Stimulated activated CD8-positive, alpha-beta memory T cell treated with anti-CD3 and anti-CD28 coated beads, Interleukin-4, amount 100 ng/mL, for 1 hour (primary cell): ENCODE results near the gene POLDIP2.
"Not testable (repeated sequence)": the region's sequence is repeated elsewhere in the genome, so short reads cannot be mapped to it uniquely, and the experiment has no call there.

Experiments
- DNase-seq, 2 donors: peaks; one replicate each; pipeline ENCODE4 v3.0.0-alpha.2; 2020; ENCODE audit warnings: low read depth in 2 of 2, low spot score in 1 of 2

POLDIP2 gene

DNA sequence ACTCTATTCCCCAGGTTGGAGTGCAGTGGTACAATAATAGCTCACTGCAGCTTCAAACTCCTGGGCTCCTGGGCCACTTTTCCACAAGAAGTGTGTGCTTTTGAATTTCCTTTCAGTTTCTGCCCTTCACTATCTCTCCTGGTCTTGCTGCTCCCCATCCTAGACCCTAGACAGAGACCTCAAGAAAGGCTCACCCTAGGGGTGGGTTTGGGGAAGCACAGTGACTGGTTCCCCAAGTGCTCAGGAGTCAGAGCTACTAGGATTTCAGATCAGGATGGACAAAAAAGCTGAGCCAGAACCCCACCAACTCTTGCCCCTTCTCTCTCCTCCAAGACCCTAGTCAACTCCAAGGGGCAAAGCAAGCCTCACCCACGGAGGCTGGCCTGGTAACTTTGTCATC lies 9.3 kb upstream of the POLDIP2 start:
- no peak for DNase-seq

DNA sequence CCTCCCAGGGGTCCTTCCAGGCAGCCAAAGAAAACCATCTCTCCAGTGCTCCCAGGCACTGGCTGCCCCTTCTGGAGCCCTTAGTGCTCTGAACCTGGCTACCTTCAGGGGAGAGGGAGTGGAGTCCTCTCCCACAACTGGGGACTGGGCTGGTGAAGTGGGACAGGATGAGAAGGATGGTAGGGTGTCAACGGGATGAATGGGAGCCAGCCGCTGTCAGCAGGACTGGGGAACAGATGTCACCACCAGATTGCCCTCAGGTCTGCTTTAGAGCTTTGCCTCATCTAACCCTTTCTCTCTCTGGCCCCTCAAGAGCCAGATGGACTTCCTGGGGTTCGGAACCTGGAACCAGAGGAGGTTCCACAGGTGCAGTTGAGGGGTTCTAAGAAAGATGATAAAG lies 8.2 kb upstream of the POLDIP2 start:
- no peak for DNase-seq

DNA sequence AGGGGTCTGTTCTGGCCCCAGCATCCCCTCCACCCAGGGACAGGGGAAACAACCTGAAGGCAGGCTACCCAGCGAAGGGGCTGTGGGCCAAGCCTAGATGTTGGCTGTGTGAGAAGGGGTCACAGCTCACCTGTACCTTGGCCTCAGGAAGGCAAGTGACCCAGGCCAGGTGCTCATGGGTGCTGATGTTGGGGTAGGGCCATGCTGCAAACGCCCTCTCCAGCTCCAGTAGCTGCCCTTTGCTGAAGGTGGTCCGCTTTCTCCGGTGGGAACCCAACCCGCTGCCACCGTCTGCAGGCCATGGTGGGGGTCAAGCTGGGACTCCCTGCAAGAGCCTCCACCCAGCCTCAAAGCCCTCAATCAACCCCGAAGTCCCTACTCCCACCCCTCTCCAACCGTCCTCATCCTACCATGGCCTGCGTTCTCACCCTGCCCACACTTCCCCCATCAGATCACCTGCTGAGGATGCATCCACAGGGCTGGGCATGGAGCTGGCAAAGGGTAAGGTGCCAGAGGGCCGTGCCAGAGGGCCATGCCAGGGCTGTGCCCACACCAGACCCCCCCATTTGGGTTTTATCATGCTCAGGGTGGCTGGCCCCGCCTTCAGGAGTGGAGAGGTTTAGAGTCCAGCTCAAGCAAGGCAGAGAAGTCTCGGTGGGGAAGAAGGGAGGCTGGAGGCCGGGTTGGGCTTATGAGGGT lies 7.5 kb upstream of the POLDIP2 start, which contains the start of gene SEBOX:
TSS of gene SEBOX (minus strand) at position 535 of the 699 bp plus-strand sequence. CDS start at position 487, 48 bp downstream.
- no peak for DNase-seq

DNA sequence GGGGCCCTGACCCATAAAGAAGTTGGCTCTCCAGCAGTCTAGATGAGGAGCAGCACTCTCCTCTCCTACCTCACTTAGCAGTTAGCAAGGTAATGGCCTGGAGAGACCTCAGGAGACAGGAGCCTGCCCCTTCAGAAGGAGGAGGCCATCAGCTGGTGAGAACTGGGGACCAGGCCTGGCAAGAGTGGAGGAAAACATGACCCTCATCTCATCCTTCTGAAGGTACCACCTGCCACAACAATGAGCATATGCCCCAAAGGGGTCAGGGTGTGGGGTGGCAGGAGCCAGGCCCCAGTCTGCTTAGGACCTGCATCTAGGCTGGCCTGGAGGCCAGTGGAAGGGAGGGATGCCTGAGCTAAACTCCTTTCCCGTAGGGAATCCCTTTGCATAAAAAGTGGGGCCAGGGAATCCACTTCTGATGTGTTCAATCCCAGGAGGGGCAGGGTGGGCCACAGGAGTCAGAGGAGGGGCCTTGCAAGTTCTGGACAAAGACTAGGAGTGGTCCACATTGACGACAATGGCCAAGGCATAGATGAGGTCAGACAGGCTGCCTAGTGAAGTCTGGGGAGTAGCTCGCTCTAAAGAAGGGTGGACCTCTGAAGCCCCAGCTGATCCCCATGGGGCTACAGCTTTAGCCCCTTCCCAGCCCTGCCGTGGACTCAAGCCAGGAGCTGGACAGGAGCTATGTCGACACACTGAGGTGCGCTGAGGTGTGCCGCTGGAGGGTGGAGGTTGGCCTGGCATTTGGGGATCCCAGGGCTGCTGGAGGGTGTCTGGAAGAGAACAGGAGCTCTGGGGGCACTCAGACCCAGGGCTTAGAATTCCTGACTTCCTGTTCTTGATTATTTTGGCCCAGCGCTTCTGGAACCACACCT lies 6.7 kb upstream of the POLDIP2 start:
- no peak for DNase-seq

DNA sequence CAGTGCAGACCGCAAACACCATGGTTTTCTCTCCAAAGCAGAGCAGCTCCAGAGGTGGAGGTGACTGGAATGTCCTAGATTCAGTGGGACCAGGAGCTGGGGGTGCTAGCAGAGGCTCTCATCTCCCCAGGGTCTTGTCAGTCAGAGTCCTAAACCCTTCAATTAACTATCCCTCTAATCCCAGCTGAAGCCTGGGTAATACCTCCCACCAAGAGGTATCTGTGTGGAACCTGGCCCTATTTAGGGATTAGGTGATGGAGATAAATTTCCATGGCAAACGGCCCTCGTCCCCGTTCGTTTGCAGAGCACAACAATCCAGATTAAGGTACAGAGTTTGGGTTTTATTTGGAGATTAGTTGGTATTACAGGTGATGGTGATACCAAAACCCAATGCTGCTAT lies 5.9 kb upstream of the POLDIP2 start:
- DNase-seq: no peak

DNA sequence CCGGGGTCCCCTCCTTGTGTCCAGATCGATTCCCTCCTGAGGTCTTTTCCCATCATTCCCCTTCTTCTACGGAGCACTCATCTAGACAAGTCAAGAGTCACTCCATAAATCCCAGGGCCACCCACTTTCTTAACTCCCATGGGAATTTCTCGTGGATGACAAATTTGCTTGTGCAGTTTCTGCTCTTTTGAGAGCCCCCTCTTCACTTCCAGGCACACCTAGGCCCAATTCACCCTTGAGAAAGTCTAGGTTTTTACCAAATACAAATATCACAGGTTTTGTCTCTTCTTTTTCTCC lies 522 bp upstream of the POLDIP2 start:
- DNase-seq: no peak

DNA sequence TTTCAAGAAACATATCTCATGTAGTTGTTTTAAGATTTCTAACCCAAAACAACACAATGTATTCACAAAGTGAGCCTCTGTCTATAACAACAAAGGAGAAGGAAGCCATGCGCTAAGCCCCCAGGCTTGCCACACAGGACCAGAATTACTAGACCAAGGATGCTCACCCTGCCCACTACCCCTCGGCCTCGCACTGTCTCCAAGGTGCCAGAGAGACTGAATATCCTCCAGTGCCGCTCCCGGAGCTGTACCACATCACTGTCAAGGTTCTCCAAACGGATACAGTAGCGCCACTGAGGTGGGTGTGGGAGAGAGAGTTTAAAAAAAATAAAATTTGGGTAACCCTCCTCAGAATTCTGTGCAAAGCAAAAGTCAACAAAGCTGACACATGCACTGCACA lies 7.1 kb downstream of the POLDIP2 start:
- no peak for DNase-seq

DNA sequence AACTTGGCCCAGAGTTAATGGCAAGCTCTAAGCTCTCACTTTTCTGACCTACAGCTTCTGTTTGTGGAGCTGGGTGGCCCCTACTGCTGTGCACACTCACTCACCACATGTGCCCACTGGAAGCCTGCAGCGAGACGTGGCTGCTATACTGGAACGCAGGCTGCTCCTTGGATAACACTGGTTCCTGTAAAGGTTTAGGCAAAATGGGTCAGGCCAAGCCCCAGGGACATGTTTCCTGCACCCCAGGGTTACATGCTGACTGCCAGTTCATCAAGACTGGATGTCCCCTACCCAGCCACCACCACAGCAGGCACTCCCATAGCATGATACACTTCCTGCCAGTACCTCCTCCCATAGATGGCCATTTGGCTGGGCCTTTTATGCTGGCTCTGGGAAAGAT lies 8.3 kb downstream of the POLDIP2 start:
- no peak for DNase-seq

DNA sequence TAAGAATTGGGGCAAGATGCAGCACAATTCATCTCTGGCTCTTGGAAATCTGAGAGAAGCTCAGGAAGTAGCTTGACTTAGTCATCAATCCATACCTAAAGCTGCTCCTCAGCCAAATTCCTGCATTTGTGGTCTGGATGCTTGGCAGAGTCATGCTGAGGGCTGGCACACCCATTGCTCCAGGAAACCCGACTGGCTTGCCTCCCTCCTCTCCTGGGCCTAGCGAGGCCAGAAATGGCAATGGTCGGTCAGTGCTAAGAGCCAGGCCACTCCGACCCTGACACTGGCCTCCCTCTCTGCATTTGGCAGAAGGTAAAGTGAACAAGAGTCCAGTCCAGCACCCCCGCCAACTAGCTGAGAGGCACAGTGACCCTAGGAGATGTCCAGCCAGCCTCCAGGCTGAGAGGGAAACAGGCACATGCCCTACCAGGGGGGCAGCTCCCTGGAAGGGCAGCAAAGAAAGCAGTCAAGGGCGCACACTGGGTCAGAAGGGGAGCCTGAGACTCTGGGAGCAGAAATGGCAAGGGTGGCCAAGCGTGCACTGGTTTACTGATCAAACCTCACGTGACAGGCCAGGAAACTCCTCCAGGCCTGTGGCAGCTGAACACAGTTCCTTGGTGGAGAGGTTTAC lies 10.0 kb downstream of the POLDIP2 start:
- DNase-seq: no peak

DNA sequence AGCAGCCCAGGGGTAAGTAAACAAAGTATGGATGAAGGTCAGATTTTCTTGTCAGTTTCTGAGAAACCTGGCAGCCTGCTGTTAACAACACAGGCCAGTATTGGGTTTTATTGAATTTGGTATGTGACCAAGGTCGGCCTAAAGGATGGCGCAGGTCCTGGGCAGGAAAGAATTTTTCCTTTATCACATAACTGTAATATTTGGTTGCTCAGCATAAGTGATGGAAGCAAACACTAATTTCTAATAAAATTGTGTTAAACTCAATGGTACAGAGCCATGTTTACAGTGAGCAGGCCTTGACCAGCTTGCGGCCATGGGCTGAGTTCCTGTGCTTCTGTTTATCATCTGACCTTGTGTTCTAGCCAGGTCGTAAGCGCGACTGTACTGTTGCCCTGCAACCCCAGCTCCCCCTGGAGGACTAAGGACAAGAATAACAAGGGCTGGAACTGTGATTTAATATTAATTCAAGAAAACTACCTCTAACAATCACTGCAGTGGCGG lies 10.5 kb downstream of the POLDIP2 start:
- DNase-seq: no peak

DNA sequence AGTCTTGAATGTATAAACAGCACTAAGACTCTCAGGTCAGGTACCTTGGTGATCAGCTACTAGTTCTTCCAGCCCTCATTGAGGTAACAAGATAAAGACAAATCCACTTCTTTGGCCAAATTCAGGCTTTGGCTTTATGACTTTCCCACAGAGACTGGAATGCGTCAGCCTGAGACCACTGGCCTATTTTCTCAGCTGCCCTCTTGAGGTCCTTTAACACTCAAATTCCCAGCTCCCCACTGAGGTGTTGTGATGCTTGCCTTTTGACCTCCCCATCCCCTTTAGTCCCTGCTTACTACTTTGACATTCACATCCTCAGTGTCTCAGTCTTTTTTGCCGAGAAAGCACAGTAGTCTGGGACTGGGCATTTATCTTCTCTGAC lies 11.1 kb downstream of the POLDIP2 start:
- no peak for DNase-seq

DNA sequence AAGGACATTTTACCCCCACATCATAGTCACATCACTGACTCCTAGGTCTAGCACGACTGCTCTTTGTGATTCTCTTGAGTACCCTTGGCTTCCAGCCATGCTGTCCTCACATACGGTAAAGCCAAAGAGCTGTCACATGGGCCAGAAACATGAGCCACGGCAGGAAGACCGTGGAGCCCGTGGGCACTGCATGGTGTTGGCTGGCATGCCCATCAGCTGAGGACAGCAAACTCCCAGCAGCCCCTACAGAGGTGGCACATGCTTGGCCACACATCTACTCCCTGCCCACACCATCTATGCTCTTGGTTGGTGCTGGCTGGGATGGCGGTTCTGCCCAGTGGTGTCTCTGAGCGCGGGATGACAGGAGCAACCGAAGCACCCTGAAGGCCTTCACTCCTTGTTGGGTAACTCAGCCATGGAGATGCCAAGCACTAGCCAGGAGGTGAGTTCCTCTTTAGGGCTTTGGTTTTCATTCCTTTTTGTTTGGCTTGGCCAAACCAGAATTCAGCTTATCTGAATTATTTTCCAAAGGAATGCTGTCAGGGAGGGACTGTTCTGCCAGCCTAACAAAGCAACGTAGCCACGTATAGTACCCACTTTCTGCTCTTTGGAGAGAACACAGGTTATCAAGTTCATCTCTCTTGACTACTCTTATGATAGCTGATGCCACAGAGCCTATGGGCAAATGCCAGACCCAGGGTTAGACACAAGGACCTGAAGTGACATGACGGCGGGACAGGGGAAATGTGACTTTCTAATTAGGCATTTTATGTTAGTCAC lies 11.7 kb downstream of the POLDIP2 start:
- no peak for DNase-seq

DNA sequence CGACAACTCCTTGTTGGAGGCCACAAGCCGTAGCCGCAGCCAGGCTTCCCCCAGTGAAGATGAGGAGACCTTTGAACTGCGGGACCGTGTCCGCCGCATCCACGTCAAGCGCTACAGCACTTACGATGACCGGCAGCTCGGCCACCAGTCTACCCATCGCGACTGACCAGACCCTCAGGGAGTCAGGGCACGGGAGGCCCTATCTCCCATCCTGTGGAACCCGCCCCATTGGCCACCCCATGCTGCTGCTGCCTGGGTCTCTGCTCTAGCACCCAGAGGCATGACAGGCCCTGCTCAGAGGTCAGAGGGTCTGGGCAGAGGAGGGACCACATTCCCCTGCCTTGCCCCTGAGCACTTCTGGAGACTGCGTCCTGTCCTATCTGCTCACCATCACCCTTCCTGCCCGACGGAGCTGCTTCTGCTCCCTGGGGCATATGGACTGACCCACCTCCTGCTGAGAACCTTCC lies 12.9 kb downstream of the POLDIP2 start:
- DNase-seq: no peak

DNA sequence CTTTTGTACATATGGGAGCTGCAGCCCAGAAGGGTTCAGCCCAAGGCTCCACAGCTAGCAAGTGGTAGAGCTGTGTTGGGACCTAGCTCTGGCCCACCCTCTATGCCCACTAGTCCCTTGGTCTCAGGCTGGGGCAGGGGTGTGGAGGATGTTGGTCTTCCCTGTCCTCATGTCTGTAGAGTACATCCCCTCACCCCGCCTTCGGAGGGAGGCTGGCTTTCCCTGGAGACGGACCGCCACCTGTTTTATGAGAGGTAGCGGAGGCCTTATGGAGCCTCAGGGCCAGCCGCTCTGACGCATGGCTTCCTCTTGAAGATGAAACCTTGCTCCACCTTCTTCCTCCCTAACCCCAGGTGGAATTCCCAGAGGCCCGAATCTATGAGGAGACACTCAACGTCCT lies 13.3 kb downstream of the POLDIP2 start:
- DNase-seq: no peak

DNA sequence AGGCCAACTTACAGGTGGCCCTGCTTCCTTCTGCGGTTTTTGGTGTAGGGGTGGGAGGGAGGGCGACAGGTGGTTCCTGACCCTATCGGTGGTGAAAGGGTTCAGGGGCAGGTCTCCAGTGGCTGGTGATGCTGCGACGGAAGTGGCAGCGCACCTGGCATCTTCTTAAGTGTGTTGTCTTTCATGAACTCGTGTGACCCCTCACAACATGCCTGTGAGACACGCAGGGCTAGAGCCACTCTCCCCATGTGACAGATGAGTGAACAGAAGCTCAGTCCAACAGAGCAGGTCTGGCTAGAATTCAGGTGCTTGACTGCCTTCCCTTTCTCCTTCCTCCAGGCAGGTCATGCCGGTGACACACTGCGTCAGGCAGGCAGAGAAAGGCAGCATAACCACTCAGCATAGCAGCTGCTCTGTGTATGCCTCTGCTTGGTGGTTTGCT lies 13.8 kb downstream of the POLDIP2 start:
- no peak for DNase-seq

DNA sequence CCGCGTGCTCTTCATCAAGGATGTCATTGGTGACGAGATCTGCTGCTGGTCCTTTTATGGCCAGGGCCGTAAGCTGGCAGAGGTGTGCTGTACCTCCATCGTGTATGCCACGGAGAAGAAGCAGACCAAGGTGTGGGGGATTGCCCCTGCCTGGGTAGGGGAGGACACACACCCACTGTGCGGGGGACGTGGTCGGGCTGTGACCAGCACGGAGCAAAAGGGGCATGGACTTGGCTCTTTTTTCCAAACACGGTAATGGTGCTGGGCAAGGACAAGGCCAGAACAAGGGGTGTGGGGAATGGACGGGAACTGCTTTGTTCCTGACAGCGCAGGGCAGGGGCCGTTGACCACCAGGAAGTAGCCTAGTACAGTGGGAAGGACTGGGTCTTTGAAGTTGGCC lies 15.0 kb downstream of the POLDIP2 start:
- DNase-seq: no peak

DNA sequence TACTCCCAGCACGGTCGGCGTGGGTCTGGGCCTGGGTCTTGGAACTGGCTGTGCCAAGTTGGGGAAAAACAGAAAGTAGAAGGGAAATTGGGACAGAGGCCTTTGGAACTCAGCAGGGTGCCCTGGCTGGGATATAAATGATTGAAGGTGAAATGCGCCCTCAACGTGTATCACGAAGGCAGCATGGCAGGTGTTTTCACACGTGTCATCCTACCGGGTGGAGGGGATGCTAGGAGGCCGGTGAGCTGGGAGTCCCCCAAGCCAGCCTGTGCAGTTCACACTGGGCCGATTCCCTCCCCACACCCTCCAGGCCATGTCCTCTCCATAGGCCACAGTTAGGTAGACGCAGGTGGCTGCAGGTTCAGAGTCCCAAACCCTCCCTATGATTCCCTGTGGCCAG lies 15.8 kb downstream of the POLDIP2 start:
- DNase-seq: no peak

DNA sequence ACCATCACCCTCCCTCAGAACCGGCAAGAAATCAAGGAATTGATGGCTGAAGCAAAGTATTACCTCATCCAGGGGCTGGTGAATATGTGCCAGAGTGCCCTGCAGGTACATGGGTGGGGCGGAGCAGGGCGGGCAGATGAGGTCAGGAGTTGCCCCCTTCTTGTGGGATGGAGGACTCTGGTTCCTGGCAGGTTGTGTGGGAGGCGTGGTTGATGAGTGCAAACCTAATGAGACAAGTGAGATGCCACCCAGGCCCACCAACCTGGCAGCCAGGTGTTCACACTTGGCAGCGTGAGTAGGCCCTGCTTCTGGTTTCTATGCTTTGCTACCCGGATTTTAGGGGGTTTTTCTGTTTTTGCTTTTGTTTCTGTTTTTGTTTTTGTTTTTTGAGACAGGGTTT lies 17.0 kb downstream of the POLDIP2 start:
- no peak for DNase-seq

DNA sequence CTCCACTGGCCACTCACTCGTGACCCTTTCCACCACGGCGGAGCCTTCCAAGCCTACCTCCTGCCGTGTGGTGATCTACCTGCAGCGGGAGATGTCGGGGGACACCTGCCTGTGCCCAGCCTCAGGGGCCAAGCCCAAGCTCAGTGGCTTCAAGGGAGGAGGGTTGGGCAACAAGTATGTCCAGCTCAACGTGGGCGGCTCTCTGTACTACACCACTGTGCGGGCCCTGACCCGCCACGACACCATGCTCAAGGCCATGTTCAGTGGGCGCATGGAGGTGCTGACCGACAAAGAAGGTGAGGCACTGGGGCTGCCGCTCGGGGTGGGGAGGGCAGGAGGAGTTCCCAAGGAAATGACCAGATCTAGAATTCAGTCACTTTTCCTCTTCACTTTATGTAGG lies 17.9 kb downstream of the POLDIP2 start:
- no peak for DNase-seq

DNA sequence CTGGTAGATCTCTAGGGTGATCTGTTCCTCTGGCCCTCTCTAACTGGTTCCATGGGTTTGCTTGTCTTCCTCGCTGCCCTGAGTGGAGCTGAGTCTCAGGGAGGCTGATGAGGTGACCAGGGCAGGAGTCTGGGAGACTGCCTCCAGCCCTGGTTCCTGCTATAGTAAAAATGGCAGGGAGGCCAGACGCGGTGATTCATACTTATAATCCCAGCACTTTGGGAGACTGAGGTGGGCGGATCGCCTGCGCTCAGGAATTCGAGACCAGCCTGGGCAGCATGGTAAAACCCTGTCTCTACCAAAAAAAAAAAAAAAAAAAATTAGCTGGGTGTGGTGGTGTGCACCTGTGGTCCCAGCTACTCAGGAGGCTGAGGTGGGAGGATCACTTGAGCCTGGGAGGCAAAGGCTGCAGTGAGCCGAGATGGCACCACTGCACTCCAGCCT lies 18.5 kb downstream of the POLDIP2 start:
- not testable (repeated sequence) for DNase-seq
